SK-N-SH treated with all-trans-retinoic acid at 6 μM for 48 hours (cell line): ENCODE data around the gene FAM186B.

Experiments
- ATAC-seq: fragments of 200-7000 bp; cut with Tn5 transposase; 3 replicates; pipeline ENCODE4 v1.9.1; 2020; ENCODE audit warnings: mild to moderate bottlenecking, moderate library complexity
- ARNTL ChIP-seq: fragments of 450-650 bp; formaldehyde crosslinking; IDR thresholded peaks from 2 replicates; pipeline ENCODE4 v1.5.0; 2020; ENCODE audit warnings: low read depth, mild to moderate bottlenecking, moderate library complexity, borderline replicate concordance
- BACH2 ChIP-seq: fragments of 250-450 bp; sonication (Bioruptor Pico); IDR thresholded peaks from 2 replicates; pipeline ENCODE4 v1.9.0; 2021; ENCODE audit warnings: mild to moderate bottlenecking, borderline replicate concordance
- CREB5 ChIP-seq: fragments of 250-450 bp; sonication (Bioruptor Pico); IDR thresholded peaks from 2 replicates; pipeline ENCODE4 v1.5.1; 2020; ENCODE audit warnings: low read depth, mild to moderate bottlenecking, moderate library complexity
- CSDC2 ChIP-seq: fragments of 250-450 bp; sonication (Bioruptor Pico); IDR thresholded peaks from 2 replicates; pipeline ENCODE4 v1.5.0; 2020; ENCODE audit warnings: mild to moderate bottlenecking, moderate library complexity
- CSRNP3 ChIP-seq: fragments of 250-450 bp; sonication (Bioruptor Pico); IDR thresholded peaks from 2 replicates; pipeline ENCODE4 v1.5.1; 2021; ENCODE audit warnings: mild to moderate bottlenecking, moderate library complexity
- ESRRG ChIP-seq: fragments of 250-450 bp; sonication (Bioruptor Pico); IDR thresholded peaks from 2 replicates; pipeline ENCODE4 v1.6.1; 2021; ENCODE audit warnings: mild to moderate bottlenecking
- GLIS3 ChIP-seq: fragments of 250-450 bp; sonication (Bioruptor Pico); IDR thresholded peaks from 2 replicates; pipeline ENCODE4 v1.5.0; 2020; ENCODE audit warnings: mild to moderate bottlenecking, moderate library complexity
- ISL1 ChIP-seq: fragments of 250-450 bp; sonication (Bioruptor Pico); IDR thresholded peaks from 2 replicates; pipeline ENCODE4 v2.1.2; 2022; ENCODE audit warnings: mild to moderate bottlenecking, moderate library complexity
- OSR1 ChIP-seq: fragments of 250-450 bp; sonication (Bioruptor Pico); IDR thresholded peaks from 2 replicates; pipeline ENCODE4 v1.8.0; 2022; ENCODE audit warnings: moderate library complexity, mild to moderate bottlenecking, inconsistent platforms
- PATZ1 ChIP-seq: fragments of 250-450 bp; sonication (Bioruptor Pico); IDR thresholded peaks from 2 replicates; pipeline ENCODE4 v1.8.0; 2020; ENCODE audit warnings: mild to moderate bottlenecking, moderate library complexity, borderline replicate concordance
- POU6F1 ChIP-seq: fragments of 250-450 bp; sonication (Bioruptor Pico); IDR thresholded peaks from 2 replicates; pipeline ENCODE4 v1.8.0; 2021; ENCODE audit warnings: low read depth, mild to moderate bottlenecking, moderate library complexity, borderline replicate concordance
- PPARA ChIP-seq: fragments of 250-450 bp; sonication (Bioruptor Pico); IDR thresholded peaks from 2 replicates; pipeline ENCODE4 v1.5.0; 2020; ENCODE audit warnings: mild to moderate bottlenecking, borderline replicate concordance
- RARB ChIP-seq: fragments of 250-450 bp; sonication (Bioruptor Pico); IDR thresholded peaks from 2 replicates; pipeline ENCODE4 v1.8.0; 2021; ENCODE audit warnings: mild to moderate bottlenecking, moderate library complexity
- TCF4 ChIP-seq: fragments of 250-450 bp; sonication (Bioruptor Pico); IDR thresholded peaks from 2 replicates; pipeline ENCODE4 v1.8.0; 2021; ENCODE audit warnings: mild to moderate bottlenecking, moderate library complexity, borderline replicate concordance
- TOX ChIP-seq: fragments of 250-450 bp; sonication (Bioruptor Pico); IDR thresholded peaks from 2 replicates; pipeline ENCODE4 v1.8.0; 2021; ENCODE audit warnings: mild to moderate bottlenecking, moderate library complexity, borderline replicate concordance
- TSHZ2 ChIP-seq: fragments of 250-450 bp; sonication (Bioruptor Pico); IDR thresholded peaks from 2 replicates; pipeline ENCODE4 v1.5.0; 2020; ENCODE audit warnings: mild to moderate bottlenecking, moderate library complexity
- ZC3H10 ChIP-seq: fragments of 250-450 bp; sonication (Bioruptor Pico); IDR thresholded peaks from 2 replicates; pipeline ENCODE4 v1.5.1; 2021; ENCODE audit warnings: mild to moderate bottlenecking, moderate library complexity
- ZFP3 ChIP-seq: fragments of 250-450 bp; sonication (Bioruptor Pico); IDR thresholded peaks from 2 replicates; pipeline ENCODE4 v1.5.0; 2020; ENCODE audit warnings: mild to moderate bottlenecking, moderate library complexity
- ZFP30 ChIP-seq: fragments of 450-650 bp; formaldehyde crosslinking; IDR thresholded peaks from 2 replicates; pipeline ENCODE4 v1.5.0; 2022; ENCODE audit warnings: mild to moderate bottlenecking, moderate library complexity
- ZNF8 ChIP-seq: fragments of 450-650 bp; formaldehyde crosslinking; IDR thresholded peaks from 2 replicates; pipeline ENCODE4 v1.5.0; 2020; ENCODE audit warnings: mild to moderate bottlenecking, moderate library complexity

FAM186B gene

GRCh38 chr12:49582201-49582600 is 23.2 kb downstream of the FAM186B start (continued):
- TF ChIP-seq POU6F1 (CRISPR knock-in tag) (no peak), TSHZ2 (no peak), TCF4 (CRISPR knock-in tag) (no peak)

- TF ChIP-seq ARNTL (CRISPR knock-in tag) (no peak), BACH2 (CRISPR knock-in tag) (no peak), CREB5 (CRISPR knock-in tag) (no peak), PPARA (CRISPR knock-in tag) (no peak), GLIS3 (no peak), TSHZ2 (no peak), CSRNP3 (CRISPR knock-in tag) (no peak), RARB (CRISPR knock-in tag) (no peak), POU6F1 (CRISPR knock-in tag) (no peak)
- peak; percentile 95 for ATAC-seq
These were observed 24.6 kb downstream of the FAM186B start for GRCh38 chr12:49580572-49581535.

- no peak for ATAC-seq
- TF ChIP-seq TOX (CRISPR knock-in tag) (no peak), ESRRG (CRISPR knock-in tag) (no peak), ZFP3 (CRISPR knock-in tag) (no peak), POU6F1 (CRISPR knock-in tag) (no peak), ZFP30 (CRISPR knock-in tag) (no peak), ZC3H10 (CRISPR knock-in tag) (no peak), OSR1 (CRISPR knock-in tag) (no peak), RARB (CRISPR knock-in tag) (no peak), ZNF8 (CRISPR knock-in tag) (no peak), PATZ1 (CRISPR knock-in tag) (no peak), CSDC2 (CRISPR knock-in tag) (no peak), BACH2 (CRISPR knock-in tag) (no peak), PPARA (CRISPR knock-in tag) (no peak), ISL1 (CRISPR knock-in tag) (no peak)
These were observed 26.8 kb downstream of the FAM186B start for GRCh38 chr12:49578471-49579112.
